Stimulated activated naive CD8-positive, alpha-beta T cell treated with anti-CD3 and anti-CD28 coated beads, Interleukin-15, Interleukin-2, amounts not matched to agents 100 U/mL and 50 U/mL, for 24 hours (primary cell): ENCODE measurements around the gene PKNOX2.

Source experiments
- ATAC-seq: fragments of 150-1000 bp; cut with Tn5 transposase; one replicate; pipeline ENCODE4 v1.10.0; 2021
- DNase-seq: peaks from one replicate; pipeline ENCODE4 v3.0.0; 2021

The PKNOX2 gene

DNA sequence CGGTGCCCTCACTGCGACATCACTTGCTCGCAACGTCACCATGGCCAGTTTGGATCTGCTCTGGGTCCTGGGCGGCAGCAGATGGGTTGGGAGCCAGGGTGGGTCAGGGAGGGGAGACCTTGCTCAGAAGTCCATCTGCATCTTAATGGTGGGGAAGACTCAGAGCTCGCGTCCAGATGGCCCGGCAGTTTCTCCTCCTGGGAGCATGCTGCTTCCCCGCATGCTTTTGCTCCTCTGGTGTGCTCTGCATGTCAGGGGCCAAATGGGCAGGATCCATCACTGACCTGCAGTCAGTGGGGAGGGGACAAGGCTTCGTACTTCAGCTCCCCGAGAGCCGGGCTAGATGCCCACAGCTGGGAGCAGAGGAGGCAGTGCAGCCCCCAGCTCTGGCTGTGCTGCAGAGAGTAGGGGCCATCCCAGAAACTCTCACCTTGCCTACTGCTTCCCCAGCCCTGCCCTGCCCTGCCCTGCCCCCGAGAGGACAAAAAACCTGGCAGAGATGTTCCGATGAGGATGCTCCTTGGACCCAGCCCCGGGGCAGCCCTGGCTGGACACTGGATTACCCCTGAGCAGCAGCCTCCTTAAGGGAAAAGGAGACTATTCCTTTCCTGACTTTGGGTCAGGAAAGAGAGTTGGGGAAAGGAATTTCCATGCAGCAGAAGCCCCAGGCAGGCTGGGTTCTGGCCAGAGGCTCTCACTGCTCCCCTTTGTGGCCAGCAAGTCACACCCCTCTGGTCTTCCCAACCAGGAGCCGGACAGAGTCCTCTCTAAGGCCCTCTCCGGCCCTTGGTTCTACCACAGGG is 149.9 kb downstream of the PKNOX2 start:
- DNase-seq, result no peak
- no peak for ATAC-seq

DNA sequence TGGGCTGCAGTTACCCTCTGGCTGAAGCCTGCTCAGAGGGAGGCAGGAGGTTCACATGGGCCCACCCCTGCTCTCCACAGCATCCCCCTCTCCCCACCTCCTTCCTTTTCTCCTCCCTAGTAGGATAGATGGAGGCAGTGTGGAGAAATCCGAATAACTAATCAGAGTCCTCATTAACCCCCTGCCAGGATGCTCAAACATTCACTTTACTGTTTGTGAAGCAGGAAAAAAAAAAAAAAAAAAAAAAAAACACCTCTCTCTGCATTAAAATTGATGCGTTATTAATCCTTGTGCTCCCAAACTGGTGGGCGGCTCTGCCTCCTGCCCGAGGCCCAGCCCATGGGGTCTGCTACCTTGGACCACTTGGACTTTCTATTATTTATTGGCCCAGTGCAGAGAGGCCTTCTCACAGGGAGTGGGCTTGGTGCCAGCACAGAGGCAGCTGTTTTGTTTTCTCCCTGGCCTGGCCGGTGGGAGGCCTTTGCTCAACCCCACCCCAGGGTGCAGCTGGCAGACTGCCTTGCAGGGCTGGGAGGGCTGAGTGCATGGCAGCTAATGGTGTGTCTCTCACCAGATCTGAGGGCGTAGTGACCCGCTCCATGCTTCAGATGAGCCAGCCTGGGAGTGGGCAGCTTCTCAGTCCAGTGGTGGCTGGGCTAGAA is 150.7 kb downstream of the PKNOX2 start:
- DNase-seq (no peak), ATAC-seq (no peak)

DNA sequence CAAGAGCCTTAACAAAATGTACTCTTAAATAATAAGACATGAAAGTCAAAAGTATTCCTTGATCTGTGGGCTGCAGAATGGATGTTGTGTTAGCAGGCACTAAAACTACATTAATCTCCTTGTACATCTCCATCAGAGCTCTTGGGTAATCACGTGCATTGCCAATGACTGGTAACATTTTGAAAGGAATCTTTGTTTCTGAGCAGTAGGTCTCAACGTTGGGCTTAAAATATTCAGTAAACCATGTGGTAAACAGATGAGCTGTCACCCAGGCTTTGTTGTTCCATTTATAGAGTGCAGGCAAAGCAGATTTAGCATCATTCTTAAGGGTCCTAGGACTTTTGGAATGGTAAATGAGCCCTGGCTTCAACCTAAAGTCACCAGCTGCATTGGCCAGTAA is 152.9 kb downstream of the PKNOX2 start:
- DNase-seq, result no peak
- ATAC-seq, result no peak

GRCh38 chr11:125319649-125320048 is 155.1 kb downstream of the PKNOX2 start:
- DNase-seq (no peak), ATAC-seq (no peak)

DNA sequence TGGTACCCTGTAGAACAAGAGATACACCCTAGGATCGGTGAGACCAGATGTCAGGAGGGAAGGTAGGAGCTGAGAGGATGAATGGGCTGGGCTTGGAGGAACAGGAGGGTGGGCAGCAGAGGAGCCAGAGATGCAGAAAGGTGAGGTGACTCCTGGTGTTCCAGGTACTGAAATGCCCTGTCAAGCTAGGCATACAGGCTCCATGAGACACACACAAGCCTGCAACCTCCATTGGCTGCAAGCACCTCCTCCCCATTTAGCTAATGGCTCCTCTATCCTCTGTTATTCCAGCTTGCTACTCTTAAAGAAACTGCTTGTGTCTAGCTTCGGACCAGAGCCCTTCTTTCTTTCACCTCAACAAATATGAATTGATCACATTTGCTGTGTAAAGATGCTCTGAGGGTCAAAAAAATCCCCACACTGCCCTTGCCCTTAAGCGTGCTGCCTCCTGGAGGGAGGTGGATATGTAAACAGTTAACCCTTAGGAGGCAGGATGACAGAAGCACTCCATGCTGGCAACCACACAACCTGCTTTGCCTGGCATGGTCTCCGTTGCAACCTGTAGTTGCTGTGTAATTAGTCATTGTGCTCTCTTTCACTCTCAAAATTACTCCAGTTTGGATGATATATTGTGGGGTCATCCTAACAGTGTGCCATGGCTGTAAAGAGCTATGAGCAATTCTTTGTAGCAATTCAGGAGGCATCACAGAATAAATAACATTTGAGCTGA is 156.0 kb downstream of the PKNOX2 start:
- DNase-seq, result no peak
- ATAC-seq, result no peak

DNA sequence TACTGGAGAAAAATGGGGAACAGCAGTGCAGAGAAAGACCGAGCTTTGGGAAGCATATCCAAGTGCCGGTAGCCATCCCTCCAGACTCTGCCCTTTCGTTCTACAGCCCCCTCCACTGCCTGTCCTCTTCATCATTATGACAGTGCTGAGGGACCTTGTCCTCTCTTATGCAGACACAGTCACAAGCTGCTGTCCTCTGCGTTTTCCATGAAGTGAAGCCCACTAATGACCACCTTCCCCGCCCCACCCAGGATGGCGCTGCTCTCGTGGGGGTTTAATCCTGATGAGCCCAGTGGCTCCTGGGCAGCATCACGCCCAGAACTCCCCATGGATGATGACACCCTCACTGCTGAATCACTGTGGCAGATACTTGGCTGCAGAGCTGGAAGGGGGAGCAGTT is 157.7 kb downstream of the PKNOX2 start:
- DNase-seq (no peak), ATAC-seq (no peak)

DNA sequence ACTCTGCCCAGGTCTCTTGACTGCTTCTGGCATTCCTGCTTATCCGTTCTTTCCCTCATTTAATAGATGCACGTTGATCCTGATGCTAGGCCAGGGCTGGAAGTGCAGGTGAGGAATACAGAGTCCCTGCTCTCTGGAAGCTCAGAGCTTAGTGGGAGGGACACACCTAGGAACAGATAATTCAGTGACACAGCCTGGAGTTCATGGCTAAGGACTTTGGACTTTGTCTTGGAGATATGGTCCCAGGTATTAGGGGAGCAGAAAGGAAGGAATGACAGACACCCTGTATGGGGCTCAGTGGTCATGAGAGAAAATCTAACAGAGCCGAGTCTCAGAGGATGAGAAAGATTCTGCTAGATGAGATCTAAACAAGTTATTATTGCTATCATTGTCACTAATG is 160.6 kb downstream of the PKNOX2 start:
- no peak for ATAC-seq
- no peak for DNase-seq

DNA sequence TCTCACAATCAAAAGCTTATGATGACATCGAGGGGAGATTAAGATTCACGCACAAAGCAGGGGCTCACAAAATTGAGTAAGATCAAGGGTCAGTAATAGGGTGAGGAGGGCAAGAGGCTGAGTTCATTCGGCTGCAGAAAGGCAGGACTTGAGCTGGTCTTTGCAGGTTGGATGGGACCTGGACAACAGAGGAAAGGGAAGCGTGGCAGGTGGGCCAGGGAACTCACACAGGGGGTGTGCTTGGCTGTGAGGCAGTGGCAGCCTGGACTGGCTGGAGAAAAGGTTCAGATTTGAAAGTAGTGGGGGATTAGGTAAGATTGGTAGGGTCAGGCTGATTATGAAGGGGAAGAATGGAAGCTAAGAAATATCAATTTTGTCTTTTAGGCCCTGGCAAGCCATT is 161.6 kb downstream of the PKNOX2 start:
- no peak for DNase-seq
- no peak for ATAC-seq

- ATAC-seq, result no peak
- DNase-seq, result no peak
Measured at GRCh38 chr11:125327518-125328224, 163.1 kb downstream of the PKNOX2 start.

- no peak for DNase-seq
- no peak for ATAC-seq
Measured at GRCh38 chr11:125328225-125328580, 163.7 kb downstream of the PKNOX2 start.

- no peak for DNase-seq
- no peak for ATAC-seq
Measured at GRCh38 chr11:125329786-125330185, 165.2 kb downstream of the PKNOX2 start.

GRCh38 chr11:125330462-125331325 is 166.1 kb downstream of the PKNOX2 start:
- DNase-seq, result no peak
- ATAC-seq, result no peak

- ATAC-seq (no peak), DNase-seq (no peak)
Measured at GRCh38 chr11:125331357-125332035, 166.9 kb downstream of the PKNOX2 start.

DNA sequence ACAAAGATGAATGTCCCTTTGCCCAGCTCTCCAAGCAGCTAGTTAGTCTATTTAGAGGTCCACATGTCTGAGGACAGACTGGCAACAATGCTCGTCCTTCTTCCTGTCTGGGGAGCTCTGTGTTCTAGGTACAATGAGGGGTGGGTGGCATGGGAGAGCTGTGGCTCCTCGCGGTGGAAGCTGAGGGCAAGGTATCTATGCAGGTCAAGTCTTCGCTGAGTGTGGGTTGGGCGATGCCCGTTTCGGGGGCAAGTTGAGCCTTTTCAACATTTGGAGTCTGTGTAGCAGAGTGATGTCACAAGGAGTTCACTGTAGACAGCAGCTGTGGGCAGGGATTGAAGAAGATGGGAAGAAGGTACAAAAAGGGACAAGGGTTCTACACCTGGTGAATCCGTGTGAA is 168.3 kb downstream of the PKNOX2 start:
- DNase-seq (no peak), ATAC-seq (no peak)

GRCh38 chr11:125333354-125334073 is 169.0 kb downstream of the PKNOX2 start:
- DNase-seq (no peak), ATAC-seq (no peak)

GRCh38 chr11:125335106-125335505 is 170.6 kb downstream of the PKNOX2 start:
- ATAC-seq (no peak), DNase-seq (no peak)

DNA sequence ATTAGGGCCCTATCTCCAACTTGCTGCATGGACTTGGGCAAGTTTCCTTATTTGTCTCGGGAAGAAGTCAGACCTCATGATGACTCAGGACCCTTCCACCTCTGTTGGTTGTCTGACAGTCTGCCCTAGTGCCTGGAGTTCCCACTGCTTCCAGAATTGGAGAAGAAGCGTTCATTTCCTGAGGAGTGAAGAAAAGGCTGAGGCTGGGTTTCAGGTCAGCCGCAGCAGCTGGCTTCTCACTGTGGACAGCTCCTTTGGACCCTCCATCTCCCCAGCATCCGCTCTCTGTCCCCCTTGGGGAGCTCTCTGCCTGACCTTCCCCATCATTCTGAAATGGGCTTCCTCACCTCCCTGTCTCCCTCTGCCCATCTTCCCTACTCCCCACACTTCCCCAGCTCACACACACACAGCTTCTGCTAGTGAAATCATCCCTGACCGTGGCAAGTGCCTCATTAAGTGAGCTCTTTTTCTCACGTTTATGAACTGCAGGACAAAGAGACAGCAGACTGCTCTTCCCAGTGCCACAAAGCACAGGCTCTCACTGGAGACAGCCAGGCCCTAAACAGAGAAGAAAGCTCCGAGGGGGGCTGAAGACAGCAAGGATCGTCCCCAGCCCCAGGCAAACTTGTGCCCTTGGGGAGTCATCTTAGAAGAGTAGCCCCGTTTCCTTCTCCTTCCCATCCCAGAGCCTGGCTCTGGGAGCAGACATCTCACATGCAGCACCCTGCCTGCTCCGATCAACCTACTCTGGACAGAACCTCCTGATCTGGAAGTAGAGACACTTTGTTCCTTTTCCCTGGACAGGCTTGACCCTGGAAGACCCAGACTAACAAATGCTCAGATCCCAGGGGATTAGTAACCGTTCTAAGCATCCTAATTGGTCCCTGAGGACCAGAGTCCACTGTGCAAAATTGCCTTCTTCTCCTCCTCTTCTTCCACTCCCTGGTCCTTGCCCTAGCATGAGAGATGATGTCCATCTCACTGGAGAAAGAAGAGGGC is 173.6 kb downstream of the PKNOX2 start:
- no peak for DNase-seq
- ATAC-seq, result no peak

GRCh38 chr11:125338886-125339811 is 174.6 kb downstream of the PKNOX2 start:
- ATAC-seq, result no peak
- DNase-seq, result no peak
